NCI-H526 treated with DMSO at 0.1 percent for 48 hours (cell line): ENCODE results near the gene MAPRE3.

Source experiments
- DNase-seq: peaks from one replicate; lab custom pipeline; 2025; lab: John Stamatoyannopoulos, UW

MAPRE3 gene

DNA sequence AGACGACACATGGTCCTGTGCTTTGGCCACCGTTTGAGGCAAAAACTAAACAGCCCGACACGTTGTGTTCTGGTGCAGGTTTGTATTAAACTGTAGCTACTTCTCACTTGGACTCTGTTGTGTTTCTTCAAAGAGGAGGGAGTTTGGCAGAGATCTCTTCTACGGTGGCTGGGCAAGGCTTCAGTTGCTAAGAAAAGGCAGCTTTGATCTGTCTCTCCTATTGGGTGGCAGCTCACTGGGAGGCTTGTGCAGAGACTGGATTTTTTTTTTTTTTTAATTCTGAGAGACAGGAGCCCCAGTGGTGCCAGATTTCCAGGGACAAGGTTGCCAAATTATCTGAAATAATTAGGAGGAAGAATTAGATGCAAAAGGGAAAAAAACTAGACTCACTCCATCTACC, 20.2 kb upstream of the MAPRE3 start:
- DNase-seq = no peak

DNA sequence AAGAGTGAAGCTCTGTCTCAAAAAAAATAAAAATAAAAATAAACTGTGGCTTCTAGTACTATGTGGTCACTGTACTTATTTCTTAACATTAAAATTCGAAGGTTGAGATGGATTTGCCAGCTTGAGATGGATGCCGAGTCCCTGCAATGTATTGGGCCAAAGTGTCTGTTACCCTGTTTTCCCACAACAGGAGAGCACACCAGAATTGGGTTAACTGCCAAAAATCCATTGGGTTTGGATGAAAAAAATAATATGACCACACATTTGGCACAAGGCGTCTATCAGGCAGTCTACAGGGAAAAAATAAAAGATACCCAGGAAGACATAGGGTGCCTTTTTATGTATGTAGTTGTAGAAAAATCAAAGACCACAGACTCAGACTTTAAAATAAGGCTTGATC, 19.2 kb upstream of the MAPRE3 start:
- no peak for DNase-seq

DNA sequence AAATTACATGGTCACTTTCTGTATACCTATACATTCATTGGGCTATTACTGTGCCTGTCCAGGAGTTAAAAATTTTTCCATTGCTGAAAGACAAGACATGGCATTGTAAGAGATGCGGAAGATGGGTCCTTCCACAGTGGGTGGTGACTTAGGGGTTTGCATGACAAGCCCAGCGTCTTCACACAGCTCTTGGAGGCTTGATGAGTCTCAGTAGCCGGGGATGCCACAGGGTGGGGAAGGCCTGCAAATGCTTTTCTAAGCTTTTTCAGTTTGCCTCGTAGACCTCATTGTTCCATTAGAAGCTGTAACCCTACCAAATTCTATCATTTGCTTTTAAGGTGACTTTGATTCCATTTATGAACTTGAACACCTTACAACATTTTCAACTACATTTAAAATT, 18.1 kb upstream of the MAPRE3 start:
- no peak for DNase-seq

DNA sequence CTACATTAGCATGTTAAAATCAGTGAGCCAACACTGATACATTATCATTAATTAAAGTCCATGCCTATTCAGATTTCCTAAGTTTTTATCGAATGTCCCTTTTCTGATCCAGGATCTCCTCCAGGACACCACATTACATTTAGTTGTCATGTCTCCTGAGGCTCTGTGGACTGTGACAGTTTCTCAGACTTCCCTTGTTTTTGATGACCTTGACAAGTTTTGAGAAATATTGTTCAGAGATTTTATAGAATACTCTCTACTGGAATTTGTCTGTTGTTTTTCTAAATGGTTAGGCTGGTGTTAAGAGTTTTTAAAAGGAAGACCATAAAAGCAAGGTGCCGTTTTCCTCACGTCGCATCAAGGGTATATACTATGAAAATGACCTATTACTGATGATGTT, 16.3 kb upstream of the MAPRE3 start:
- no peak for DNase-seq

DNA sequence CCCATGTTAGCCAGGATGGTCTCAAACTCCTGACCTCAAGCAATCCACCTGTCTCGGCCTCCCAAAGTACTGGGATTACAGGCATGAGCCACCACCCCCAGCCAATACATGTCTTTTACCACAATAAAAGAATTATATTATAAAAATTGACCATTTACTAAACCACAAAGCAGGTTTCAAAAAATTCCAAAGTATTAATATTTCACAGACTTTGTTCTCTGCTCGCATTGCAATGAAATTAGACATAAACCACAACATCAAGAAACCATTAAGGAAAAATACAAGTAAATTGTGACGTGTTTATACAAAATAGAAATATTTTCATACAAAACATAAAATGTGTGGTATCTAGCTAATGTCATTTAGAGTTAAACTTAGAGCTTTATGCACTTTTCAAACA, 13.4 kb upstream of the MAPRE3 start:
- DNase-seq = no peak

DNA sequence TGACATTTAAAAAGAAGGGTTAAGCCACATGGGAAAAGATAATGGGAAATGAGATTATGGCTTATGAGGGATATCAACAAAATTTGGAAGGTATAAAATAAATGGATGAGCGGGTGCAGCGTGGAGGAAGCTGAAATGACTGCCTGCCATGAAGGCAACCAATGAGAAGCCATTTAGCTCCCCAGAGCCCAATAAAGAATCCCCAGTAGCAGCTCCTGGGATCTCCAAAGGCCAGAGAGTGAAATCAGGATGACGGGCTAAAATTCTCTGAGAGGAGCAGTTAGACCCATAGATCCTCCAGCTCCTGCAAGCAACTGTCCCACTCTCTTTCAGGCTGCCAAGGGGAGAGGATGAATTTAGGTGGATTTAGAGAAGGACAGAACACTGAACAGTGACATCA, 12.9 kb upstream of the MAPRE3 start:
- peak; percentile 18 for DNase-seq

DNA sequence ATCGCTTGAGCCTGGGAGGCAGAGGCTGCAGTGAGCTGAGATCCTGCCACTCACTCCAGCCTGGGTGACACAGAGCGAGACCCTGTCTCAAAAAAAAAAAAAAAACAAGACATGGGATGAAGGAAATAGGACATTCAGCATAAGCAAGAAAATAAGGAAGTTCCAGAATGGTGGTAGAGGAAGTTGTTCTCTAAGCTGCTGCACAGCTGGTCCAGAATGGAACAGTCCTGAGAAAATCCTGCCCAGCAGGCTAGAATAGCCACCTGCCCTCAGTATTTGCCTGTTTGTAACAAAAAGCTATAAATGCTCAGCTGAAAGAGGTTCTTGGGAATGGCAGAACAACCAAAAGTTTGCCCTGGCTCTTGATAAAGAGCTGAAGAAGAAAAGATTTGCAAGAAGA, 11.1 kb upstream of the MAPRE3 start:
- DNase-seq = no peak

DNA sequence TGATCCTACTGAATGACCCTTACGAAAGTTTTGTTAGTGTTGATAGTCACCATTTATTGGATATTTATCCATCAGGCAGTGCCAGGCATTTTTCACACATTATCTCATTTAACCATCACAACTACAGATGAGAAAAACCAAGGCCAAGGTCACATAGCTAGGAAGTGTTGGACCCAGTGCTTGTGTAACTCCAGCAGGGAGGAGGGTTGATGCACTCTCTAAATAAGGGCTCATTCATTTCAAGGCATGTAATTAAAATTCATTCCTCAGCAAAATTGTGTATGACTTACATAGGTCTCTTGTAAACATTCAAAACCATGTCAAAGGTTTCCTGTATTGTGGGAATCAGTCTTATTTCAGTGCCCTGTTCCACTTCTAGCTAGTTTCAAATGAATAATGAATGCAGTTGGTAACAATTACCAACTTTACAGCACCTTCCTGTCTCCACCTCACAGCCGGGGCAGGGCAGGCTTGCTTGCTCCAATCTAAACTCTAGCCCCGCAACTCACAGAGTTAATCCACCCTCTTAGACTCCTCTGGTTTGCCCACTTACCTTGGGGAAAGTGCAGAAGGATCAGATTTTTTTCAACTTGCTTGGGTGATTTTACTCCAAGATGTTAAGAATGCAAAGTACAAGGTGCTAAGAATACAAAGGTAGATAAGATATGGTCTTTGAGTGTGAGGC, 5.8 kb upstream of the MAPRE3 start:
- no peak for DNase-seq

DNA sequence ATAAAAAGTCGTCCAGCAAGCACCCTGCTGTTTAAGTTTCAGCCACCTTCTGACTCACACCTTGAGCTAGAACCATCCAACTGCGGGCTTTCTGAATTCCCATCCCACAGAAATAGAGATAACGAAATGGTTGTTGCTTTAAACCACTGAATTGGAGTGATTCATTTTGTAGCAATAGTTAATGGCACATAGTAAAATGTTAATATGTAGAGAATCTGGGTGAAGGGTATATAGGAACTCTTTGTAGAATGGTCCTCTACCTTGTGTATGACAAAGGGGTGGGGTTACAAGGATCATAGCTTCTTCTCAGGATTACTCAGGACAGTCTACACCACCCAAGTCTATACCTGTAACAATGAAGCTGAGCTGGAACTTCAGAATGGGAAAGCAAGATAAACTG, 2.4 kb upstream of the MAPRE3 start:
- DNase-seq = no peak

DNA sequence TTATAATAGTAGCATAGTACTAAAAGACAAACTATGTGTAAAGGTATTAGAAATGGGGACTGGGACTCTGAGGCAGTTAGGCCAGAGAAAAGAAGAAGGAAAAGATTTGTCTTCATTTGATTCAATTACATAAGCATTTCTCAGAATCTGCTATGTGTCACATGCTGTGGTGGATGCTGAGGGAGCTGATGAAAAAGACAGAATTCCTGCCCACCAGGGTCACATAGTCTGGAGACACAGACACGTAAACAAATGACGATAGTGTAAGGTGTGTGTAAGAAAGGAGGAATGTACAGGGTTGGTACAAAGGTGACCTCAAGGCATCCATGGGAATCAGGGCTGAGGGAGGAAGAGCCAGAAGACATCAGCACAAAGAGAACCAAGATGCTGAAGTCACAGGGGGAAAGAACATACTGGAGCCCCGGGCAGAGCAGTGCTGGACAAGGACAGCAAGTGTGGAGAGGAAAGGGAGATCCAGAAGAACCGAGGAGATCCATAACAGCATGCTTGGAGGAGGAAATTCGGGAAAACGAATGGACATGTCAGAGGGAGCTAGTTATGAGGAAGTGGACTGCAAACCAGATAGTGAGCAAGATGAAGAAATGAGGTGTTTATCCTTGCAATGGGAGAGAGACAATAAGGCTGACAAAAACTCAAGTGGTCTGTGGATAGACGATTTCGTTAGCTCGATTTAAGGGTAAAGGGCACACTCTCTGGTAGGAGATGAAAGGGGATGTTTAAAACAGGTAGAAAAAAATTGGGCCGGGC, 1.2 kb upstream of the MAPRE3 start:
- no peak for DNase-seq

DNA sequence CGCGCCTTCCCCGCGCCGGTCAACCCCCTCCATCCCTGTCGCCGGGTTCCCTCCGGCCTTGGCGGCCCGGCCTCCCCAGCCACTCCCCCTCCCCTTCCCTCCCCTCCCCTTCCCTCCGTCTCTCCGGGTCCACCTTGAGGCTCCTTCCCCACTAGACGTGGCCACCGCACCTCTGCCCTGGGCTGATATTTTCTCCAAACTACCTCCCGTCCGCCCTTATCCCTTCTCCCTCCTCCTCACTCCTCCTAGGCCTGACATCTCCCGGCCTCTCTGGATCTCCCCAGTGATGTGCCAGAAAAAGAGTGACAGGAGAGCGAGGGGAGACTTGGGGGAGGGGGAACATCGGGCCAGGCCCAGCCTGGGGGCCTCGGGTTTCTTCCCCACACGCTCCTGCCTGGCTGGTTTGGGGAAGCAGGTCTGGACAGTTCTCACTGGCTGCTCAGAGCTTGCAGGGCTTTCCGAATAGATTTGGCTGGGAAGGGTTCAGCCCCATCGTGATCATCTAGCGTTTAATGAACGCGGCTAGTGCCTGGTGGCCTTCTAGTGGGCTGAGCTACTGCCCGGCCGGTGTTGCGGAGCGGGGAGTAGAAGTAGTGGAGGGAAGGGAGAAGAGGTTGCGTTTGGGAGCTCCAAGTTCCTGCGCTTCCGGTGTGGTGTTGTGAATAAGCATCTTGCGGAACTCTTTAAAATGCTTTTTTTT, 641 bp downstream of the MAPRE3 start:
- peak; percentile 7 for DNase-seq

DNA sequence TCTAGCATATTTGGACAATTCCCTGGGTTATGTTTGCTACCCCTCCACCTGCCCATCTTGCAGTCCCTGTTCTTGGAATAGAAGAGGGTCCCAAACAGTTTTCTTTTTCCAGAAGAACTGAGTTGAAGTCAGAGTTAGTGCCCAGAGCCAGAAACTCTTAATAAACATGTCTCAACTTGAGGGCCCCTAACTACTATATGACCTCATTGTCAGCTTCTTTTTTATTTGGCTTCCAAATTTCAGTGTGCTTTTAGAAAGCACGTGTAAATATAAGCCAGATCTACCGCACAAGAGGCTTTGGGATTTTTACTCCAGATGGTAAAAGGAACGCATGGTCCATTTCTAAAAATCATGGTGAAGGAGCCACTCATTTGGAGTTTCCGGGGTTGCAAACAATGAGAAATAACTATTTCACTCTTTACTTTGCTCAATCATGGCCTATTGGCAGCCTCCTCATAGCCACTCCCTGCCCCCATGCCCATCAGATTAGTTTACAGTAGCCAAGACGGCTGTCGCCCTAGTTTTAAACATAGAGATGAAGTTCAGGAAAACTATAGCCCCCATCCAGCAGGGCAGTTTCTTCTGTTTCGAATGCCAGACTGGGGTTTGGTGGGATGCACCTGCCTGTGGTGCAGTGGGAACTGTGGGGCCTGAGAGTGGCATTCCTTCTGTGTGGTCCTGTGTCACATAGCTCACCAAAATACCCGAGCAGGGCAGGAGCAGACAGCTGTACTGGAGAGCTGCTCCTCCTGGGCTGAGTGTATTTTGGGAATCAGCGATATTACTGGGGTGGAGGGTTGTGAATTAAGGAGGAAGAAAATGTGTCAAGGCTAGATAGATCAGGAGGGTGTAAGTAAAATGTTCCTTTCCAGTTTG, 1.7 kb downstream of the MAPRE3 start:
- no peak for DNase-seq

DNA sequence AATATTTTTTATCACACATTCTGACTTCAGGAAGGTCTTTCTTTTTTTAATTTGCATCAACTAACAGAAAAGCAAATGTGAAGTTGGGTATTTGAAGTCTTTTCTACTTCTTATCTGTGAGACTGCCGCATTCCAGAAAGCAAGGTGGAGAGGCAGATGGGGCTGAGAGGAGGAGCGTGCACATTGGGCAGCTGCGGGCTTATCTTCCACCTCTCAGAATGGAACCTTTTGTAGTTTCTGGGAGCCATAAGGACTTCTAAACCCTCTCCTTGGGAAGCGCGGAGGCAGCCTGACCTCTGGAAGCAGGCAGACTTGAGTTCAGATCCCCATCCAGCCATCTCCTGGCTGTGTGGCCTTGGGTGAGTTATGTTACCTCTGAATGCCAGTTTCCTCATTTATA, 3.9 kb downstream of the MAPRE3 start:
- DNase-seq = no peak

DNA sequence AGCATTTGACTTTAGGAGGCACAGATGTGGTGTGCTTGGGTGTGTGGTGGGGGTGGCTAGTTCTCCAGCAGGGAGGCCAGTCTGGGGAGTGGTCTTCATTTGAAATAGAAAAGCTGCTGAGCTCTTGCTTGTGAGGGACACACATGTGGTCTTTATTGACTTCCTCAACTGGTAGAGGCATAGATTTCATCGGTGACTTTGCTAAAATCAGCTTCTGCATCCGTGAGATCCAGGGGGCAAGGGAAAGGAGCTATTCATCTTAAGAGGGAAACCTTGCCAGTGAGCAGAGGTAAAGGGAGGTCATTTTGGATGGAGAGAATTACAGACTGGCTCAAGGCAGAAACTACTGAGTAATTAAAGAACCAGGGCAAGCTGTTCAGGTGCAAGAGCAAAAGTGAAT, 4.7 kb downstream of the MAPRE3 start:
- DNase-seq = no peak

DNA sequence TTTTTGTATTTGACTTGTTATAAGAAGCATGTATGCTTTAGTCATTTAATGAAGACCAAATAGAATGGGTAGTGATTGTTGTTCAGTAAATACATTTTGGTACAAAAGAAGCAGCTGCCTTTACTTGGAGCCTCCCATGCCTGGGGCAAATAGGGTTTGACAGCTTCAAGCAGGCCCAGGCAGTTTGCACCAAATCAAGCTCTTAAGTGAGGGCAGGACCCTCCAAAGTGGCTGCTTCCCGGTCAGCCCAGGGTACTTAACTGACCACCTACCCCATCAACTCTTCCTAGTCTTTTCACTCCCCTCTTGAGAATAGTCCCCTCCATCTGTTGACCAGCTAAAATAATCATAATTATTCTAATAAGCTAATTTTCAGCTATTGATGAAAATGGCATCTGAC, 5.2 kb downstream of the MAPRE3 start:
- no peak for DNase-seq

DNA sequence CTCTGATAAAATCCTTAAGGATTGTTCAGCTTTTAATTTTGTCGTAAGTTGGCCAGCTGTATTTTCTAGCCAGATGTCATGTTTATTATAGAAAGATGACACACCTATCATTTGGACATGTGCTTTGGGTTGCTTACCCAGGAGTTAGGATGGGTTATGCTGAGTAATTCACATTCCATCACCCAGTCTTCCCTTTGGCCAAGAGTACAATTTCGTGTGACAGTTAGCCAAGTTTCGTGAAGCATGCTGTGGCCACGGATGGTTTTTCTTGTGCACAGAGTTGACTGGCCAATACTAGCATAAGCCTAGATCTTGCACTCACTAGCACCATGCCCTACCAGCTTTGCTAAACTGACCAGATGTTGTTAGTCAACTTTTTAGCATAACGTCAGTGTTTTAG, 5.8 kb downstream of the MAPRE3 start:
- no peak for DNase-seq

DNA sequence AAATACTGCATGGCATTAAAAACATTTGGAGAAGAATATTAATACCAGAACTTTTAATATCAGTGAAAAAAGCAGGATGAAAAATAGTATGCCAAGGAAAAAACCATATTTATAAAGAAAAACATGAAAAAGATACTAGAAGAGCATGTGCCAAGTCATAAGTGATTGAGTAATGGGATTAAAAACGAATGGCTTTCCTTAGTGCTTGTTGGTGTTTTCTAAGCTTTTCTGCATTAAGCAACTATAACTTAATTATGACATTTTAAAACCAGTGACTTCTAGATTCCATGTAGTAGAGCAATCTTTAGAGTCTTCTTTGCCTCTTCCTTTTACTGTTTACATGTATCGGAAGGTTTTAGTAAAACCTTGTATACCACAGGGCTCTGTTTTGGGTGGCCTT, 6.6 kb downstream of the MAPRE3 start:
- no peak for DNase-seq

DNA sequence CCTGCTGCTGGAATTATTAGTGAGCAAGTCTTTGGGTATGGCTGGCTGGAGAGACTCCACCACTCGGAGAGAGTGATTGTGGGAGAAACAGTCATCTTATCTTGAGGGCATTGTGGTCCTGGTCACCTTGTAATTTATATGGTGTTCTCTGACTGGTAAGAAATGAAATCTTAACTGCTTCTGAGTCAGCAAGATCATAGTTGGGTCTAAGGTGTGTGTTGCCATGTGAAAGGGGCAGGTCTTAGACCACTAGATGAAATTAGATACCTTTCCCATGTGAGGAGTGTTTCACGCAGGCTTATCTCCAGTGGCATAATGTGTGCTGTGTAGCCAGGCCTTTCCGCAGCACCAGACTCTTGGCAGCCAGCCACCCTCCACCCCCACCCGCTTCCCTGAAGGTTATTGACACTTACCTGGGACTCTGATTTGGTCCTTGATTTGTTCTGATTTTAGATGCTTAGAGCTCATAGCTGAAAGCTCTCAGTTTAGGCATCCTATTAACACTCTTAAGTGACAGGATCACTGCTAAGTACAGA, 7.7 kb downstream of the MAPRE3 start:
- no peak for DNase-seq

DNA sequence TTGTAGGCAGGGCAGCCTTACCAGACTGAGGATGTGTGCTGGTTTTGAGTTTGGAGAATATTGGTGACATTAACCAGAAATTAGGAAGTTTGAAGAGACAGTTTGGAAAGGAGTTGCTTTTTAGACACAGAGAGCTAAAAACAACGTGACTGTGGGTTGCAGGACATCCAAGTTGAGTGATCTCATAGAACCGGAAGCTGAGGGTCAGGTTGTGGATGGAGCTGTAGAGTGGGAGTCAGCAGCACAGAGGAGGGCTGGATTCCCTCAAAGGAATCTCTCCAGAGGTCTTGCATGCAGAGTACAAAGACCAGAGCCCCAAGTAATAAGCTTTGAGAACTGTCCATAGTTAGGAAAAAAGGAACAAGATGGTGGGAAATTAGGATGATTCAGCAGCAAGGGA, 9.3 kb downstream of the MAPRE3 start:
- DNase-seq = no peak

DNA sequence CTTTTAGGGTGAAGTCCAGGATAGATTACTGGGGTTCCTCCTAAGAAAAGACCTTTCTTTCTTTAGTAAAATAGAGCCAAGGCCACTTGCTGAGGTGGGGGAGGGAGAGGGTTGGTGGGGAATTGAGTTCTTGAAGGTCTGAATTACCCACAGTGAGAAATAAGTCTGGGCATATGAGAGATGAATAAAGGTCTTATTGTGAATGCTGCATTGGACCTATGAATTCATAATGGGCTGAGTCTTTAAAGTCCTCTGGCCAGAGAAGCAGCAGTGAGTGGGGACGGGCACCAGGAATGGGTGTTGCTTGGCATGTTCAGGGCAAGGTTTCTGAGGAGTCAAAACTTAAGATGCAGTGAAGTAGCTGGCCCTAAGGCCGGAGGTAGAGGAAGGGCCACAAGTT, 10.5 kb downstream of the MAPRE3 start:
- no peak for DNase-seq

DNA sequence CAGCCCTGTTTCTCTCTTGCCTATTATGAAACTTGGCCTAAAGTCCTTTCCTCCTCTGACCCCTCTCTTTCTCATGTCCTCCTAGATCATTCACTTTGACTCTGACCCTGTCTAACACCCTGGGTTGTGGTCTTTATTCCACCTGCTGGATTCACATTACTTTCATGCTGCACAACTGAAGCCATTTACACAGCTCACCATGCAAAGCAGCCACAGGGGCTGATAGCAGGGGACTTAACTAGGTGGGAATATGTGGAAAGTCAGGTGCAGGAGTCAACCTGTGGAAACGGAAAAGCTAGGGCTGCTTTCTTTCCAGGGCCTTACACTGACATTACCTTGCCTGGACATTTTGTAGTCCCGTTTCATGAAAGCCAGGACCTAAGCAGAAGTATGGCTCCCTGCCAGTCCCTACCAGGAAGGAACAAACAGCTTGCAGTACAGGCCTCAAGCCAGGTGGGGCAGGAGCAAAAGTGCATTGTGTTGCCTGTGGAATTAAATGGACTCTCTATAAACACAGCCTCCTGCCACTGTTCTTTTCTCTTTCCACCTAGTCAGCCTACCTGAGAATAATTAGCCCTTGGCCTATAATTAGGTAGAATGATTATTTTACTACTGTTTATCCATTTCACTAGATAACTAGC, 11.8 kb downstream of the MAPRE3 start:
- no peak for DNase-seq

DNA sequence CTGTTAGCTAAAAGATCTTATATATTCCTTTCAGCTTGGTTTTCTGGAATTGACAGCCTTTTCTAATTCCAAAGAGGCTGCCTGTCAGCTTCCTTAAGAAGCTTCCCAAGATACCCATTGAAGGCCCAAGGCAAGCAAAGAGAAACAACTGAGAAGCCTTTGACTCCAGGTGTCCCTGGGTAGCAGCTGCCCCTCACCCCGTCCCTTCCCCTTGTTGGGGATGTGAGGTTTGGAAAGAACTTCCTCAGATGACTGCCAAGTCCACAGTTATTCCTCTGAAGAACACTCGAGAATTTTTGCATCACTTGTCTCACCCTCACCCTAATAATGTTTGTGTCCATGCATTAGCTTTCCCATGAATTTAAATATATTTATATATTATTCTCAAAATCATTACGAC, 13.3 kb downstream of the MAPRE3 start:
- DNase-seq = no peak
